SK-N-SH treated with all-trans-retinoic acid at 6 μM for 48 hours (cell line): Measurements from ENCODE around the gene MTTP.

Source experiments
- ATAC-seq: fragments of 200-7000 bp; cut with Tn5 transposase; 3 replicates; pipeline ENCODE4 v1.9.1; 2020; ENCODE audit warnings: mild to moderate bottlenecking, moderate library complexity
- ARNTL ChIP-seq: fragments of 450-650 bp; formaldehyde crosslinking; IDR thresholded peaks from 2 replicates; pipeline ENCODE4 v1.5.0; 2020; ENCODE audit warnings: low read depth, mild to moderate bottlenecking, moderate library complexity, borderline replicate concordance
- BACH2 ChIP-seq: fragments of 250-450 bp; sonication (Bioruptor Pico); IDR thresholded peaks from 2 replicates; pipeline ENCODE4 v1.9.0; 2021; ENCODE audit warnings: mild to moderate bottlenecking, borderline replicate concordance
- CREB5 ChIP-seq: fragments of 250-450 bp; sonication (Bioruptor Pico); IDR thresholded peaks from 2 replicates; pipeline ENCODE4 v1.5.1; 2020; ENCODE audit warnings: low read depth, mild to moderate bottlenecking, moderate library complexity
- CSDC2 ChIP-seq: fragments of 250-450 bp; sonication (Bioruptor Pico); IDR thresholded peaks from 2 replicates; pipeline ENCODE4 v1.5.0; 2020; ENCODE audit warnings: mild to moderate bottlenecking, moderate library complexity
- CSRNP3 ChIP-seq: fragments of 250-450 bp; sonication (Bioruptor Pico); IDR thresholded peaks from 2 replicates; pipeline ENCODE4 v1.5.1; 2021; ENCODE audit warnings: mild to moderate bottlenecking, moderate library complexity
- GLIS3 ChIP-seq: fragments of 250-450 bp; sonication (Bioruptor Pico); IDR thresholded peaks from 2 replicates; pipeline ENCODE4 v1.5.0; 2020; ENCODE audit warnings: mild to moderate bottlenecking, moderate library complexity
- ISL1 ChIP-seq: fragments of 250-450 bp; sonication (Bioruptor Pico); IDR thresholded peaks from 2 replicates; pipeline ENCODE4 v2.1.2; 2022; ENCODE audit warnings: mild to moderate bottlenecking, moderate library complexity
- OSR1 ChIP-seq: fragments of 250-450 bp; sonication (Bioruptor Pico); IDR thresholded peaks from 2 replicates; pipeline ENCODE4 v1.8.0; 2022; ENCODE audit warnings: moderate library complexity, mild to moderate bottlenecking, inconsistent platforms
- POU6F1 ChIP-seq: fragments of 250-450 bp; sonication (Bioruptor Pico); IDR thresholded peaks from 2 replicates; pipeline ENCODE4 v1.8.0; 2021; ENCODE audit warnings: low read depth, mild to moderate bottlenecking, moderate library complexity, borderline replicate concordance
- PPARA ChIP-seq: fragments of 250-450 bp; sonication (Bioruptor Pico); IDR thresholded peaks from 2 replicates; pipeline ENCODE4 v1.5.0; 2020; ENCODE audit warnings: mild to moderate bottlenecking, borderline replicate concordance
- RARB ChIP-seq: fragments of 250-450 bp; sonication (Bioruptor Pico); IDR thresholded peaks from 2 replicates; pipeline ENCODE4 v1.8.0; 2021; ENCODE audit warnings: mild to moderate bottlenecking, moderate library complexity
- SNAI2 ChIP-seq: fragments of 250-450 bp; sonication (Bioruptor Pico); IDR thresholded peaks from 2 replicates; pipeline ENCODE4 v1.5.0; 2020; ENCODE audit warnings: mild to moderate bottlenecking, moderate library complexity
- TCF4 ChIP-seq: fragments of 250-450 bp; sonication (Bioruptor Pico); IDR thresholded peaks from 2 replicates; pipeline ENCODE4 v1.8.0; 2021; ENCODE audit warnings: mild to moderate bottlenecking, moderate library complexity, borderline replicate concordance
- TSHZ2 ChIP-seq: fragments of 250-450 bp; sonication (Bioruptor Pico); IDR thresholded peaks from 2 replicates; pipeline ENCODE4 v1.5.0; 2020; ENCODE audit warnings: mild to moderate bottlenecking, moderate library complexity
- ZC3H10 ChIP-seq: fragments of 250-450 bp; sonication (Bioruptor Pico); IDR thresholded peaks from 2 replicates; pipeline ENCODE4 v1.5.1; 2021; ENCODE audit warnings: mild to moderate bottlenecking, moderate library complexity
- ZFP3 ChIP-seq: fragments of 250-450 bp; sonication (Bioruptor Pico); IDR thresholded peaks from 2 replicates; pipeline ENCODE4 v1.5.0; 2020; ENCODE audit warnings: mild to moderate bottlenecking, moderate library complexity
- ZFP30 ChIP-seq: fragments of 450-650 bp; formaldehyde crosslinking; IDR thresholded peaks from 2 replicates; pipeline ENCODE4 v1.5.0; 2022; ENCODE audit warnings: mild to moderate bottlenecking, moderate library complexity
- ZNF565 ChIP-seq: fragments of 450-650 bp; formaldehyde crosslinking; conservative IDR thresholded peaks from 2 replicates; pipeline ENCODE4 v1.5.0; 2020; ENCODE audit warnings: low read depth, mild to moderate bottlenecking, moderate library complexity
- ZNF70 ChIP-seq: fragments of 450-650 bp; formaldehyde crosslinking; IDR thresholded peaks from 2 replicates; pipeline ENCODE4 v1.5.0; 2020; ENCODE audit warnings: mild to moderate bottlenecking, moderate library complexity
- ZNF8 ChIP-seq: fragments of 450-650 bp; formaldehyde crosslinking; IDR thresholded peaks from 2 replicates; pipeline ENCODE4 v1.5.0; 2020; ENCODE audit warnings: mild to moderate bottlenecking, moderate library complexity
- TF ChIP-seq, protein P1 (sequence below): fragments of 250-450 bp; sonication (Bioruptor Pico); IDR thresholded peaks from 2 replicates; pipeline ENCODE4 v1.8.0; 2020; ENCODE audit warnings: mild to moderate bottlenecking, moderate library complexity, borderline replicate concordance

MTTP gene

GRCh38 chr4:99540277-99540939 is 34.2 kb upstream of the MTTP start (continued):
- TF ChIP-seq ZFP3 (CRISPR knock-in tag) (no peak), RARB (CRISPR knock-in tag) (no peak), CSDC2 (CRISPR knock-in tag) (no peak), BACH2 (CRISPR knock-in tag) (no peak), ARNTL (no peak), TCF4 (CRISPR knock-in tag) (no peak), ZNF565 (CRISPR knock-in tag) (no peak)
- TF ChIP-seq, protein P1, sequence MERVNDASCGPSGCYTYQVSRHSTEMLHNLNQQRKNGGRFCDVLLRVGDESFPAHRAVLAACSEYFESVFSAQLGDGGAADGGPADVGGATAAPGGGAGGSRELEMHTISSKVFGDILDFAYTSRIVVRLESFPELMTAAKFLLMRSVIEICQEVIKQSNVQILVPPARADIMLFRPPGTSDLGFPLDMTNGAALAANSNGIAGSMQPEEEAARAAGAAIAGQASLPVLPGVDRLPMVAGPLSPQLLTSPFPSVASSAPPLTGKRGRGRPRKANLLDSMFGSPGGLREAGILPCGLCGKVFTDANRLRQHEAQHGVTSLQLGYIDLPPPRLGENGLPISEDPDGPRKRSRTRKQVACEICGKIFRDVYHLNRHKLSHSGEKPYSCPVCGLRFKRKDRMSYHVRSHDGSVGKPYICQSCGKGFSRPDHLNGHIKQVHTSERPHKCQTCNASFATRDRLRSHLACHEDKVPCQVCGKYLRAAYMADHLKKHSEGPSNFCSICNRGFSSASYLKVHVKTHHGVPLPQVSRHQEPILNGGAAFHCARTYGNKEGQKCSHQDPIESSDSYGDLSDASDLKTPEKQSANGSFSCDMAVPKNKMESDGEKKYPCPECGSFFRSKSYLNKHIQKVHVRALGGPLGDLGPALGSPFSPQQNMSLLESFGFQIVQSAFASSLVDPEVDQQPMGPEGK (CRISPR knock-in tag), result no peak

DNA sequence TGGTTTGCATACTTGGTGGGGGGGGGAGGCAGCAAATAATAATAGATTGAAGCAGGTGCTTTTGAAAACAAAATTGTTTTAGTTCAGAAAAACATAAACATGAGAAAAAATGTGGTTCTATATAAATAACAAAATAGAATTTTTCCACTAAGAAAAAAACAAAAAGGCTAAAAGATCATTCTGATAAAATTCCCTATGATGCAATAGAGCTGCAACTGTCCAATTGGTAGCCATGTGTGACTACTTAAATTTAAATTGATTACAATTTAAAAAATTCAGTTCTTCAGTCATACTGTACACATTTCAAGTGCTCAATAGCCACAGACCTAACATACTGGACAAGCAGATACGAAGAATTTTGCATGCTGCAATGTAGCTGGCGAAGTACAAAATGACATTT is 21.8 kb upstream of the MTTP start:
- no peak for ATAC-seq
- no peak for TF ChIP-seq BACH2 (CRISPR knock-in tag)
- TF ChIP-seq ZFP3 (CRISPR knock-in tag), result no peak
- TF ChIP-seq ISL1 (CRISPR knock-in tag), result no peak
- TF ChIP-seq SNAI2 (CRISPR knock-in tag), result no peak
- TF ChIP-seq CREB5 (CRISPR knock-in tag), result no peak
- no peak for TF ChIP-seq ZNF565 (CRISPR knock-in tag)
- TF ChIP-seq ARNTL, result no peak
- no peak for TF ChIP-seq ZFP30 (CRISPR knock-in tag)
- TF ChIP-seq ZNF70, result no peak
- no peak for TF ChIP-seq CSDC2 (CRISPR knock-in tag)
- no peak for TF ChIP-seq CSRNP3 (CRISPR knock-in tag)
- TF ChIP-seq GLIS3 (CRISPR knock-in tag), result no peak
- no peak for TF ChIP-seq TSHZ2 (CRISPR knock-in tag)
- no peak for TF ChIP-seq RARB (CRISPR knock-in tag)
- no peak for TF ChIP-seq ZNF8 (CRISPR knock-in tag)
- TF ChIP-seq, protein P1 (CRISPR knock-in tag), result no peak
- no peak for TF ChIP-seq OSR1 (CRISPR knock-in tag)
- TF ChIP-seq ZC3H10, result no peak
- TF ChIP-seq POU6F1 (CRISPR knock-in tag), result no peak
- no peak for TF ChIP-seq PPARA (CRISPR knock-in tag)
